Measurements from ENCODE around the gene CRIM1.

The CRIM1 gene

DNA sequence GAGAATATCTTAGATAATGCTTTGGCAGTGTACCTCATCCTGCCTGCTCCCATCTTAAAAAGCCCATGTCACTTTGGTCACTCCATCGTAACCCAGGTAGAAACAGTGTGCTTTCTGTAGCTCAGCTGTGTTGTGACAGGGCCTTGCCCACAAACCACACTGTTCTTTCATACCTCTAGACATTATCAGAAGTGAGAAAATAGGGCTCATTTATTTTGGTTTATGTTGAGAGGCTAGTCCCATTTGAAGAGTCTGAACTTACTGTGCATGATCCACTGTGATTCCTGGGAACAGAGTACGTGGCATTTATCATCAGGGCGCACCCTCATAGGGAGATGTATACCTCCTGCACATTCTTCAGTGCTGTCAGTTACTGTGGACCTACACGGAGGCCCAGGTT lies 172.7 kb downstream of the CRIM1 start:
- Histone ChIP-seq H3K4me1 (ENCODE audit: low read length) (peaks cover 21% of the 10 kb centered on the region), H3K79me2 (ENCODE audit: low read length) (no peaks in the 10 kb centered on the region), H3K36me3 (replicated peaks; ENCODE audit: insufficient read depth, low read length) (no peaks in the 10 kb centered on the region), H3K9ac (ENCODE audit: low read length) (no peak overlapping the region), H3K4me2 (ENCODE audit: low read depth, low read length) (peak overlapping the region; percentile 55), H3K4me3 (ENCODE audit: low read length) (0 out of 2 replicates have a peak overlapping the region, but pooled peaks have one; percentile 11), H2AFZ (ENCODE audit: low read length) (no peak overlapping the region), H3F3A (ENCODE audit: insufficient read depth, low read length) (peaks cover 6% of the 10 kb centered on the region; the same call in 1 of the 2 replicates), H4K20me1 (ENCODE audit: insufficient read depth, low read length) (no peaks in the 10 kb centered on the region), H3K9me3 (replicated peaks; ENCODE audit: insufficient read depth, low read length) (no peaks in the 10 kb centered on the region), H3K27me3 (replicated peaks; ENCODE audit: insufficient read depth, low read length) (no peaks in the 10 kb centered on the region), H3K27ac (ENCODE audit: low read length) (peak overlapping the region; percentile 17; the same call in 1 of the 2 replicates), H3K9me2 (replicated peaks; ENCODE audit: insufficient read depth, low read length) (no peaks in the 10 kb centered on the region)
- TF ChIP-seq EZH2 (optimal IDR thresholded peaks at IDR 0.05; ENCODE audit: low read depth, low read length) = no peak
- no peak for TF ChIP-seq CTCF (IDR thresholded peaks at IDR 0.05; ENCODE audit: low read length)
- TF ChIP-seq EZH2phosphoT487 (IDR thresholded peaks at IDR 0.05; ENCODE audit: low read length) = no peak
- peak; percentile 52 for DNase-seq

DNA sequence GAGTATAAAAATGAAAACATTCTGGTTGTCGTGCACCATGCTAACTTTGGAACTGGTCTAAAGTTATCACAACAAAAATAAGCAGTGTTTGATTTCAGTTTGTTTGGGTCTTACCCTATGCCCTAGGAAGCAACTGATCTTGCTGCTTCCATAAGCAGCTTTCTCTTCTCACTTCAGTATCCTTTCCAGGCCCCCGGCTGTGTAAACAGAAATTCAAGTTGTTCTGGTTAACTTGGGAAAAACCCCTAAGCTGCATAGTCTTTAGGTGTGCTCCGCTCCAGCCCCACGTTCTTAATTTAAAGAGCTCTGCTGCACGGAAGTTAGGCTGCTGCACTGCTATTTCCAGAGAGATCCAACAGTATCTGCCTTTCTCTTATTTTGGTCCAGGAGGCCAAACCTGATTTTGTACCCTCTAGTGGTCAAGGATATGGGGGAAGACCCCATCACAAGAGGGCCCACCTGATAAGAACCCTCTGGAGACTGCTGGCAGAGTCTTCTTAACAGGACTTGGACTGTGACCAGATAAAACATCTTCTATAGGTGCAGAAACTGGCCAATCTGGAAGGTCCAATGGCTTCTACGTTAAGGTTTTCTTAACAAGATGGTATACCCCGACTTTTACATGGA lies 173.3 kb downstream of the CRIM1 start:
- H3K79me2 ChIP-seq (ENCODE audit: low read length) = no peaks in the 10 kb centered on the region
- no peaks in the 10 kb centered on the region for H3K36me3 ChIP-seq (replicated peaks; ENCODE audit: insufficient read depth, low read length)
- H3K27ac ChIP-seq (ENCODE audit: low read length) = peak overlapping the region; percentile 17; the same call in 1 of the 2 replicates
- peaks cover 21% of the 10 kb centered on the region for H3K4me1 ChIP-seq (ENCODE audit: low read length)
- peak overlapping the region; percentile 55 for H3K4me2 ChIP-seq (ENCODE audit: low read depth, low read length)
- H3F3A ChIP-seq (ENCODE audit: insufficient read depth, low read length) = peaks cover 6% of the 10 kb centered on the region; the same call in 1 of the 2 replicates
- no peaks in the 10 kb centered on the region for H3K9me3 ChIP-seq (replicated peaks; ENCODE audit: insufficient read depth, low read length)
- no peak overlapping the region for H3K9ac ChIP-seq (ENCODE audit: low read length)
- no peaks in the 10 kb centered on the region for H3K27me3 ChIP-seq (replicated peaks; ENCODE audit: insufficient read depth, low read length)
- no peak for DNase-seq
- TF ChIP-seq EZH2phosphoT487 (IDR thresholded peaks at IDR 0.05; ENCODE audit: low read length) (no peak), CTCF (IDR thresholded peaks at IDR 0.05; ENCODE audit: low read length) (no peak), EZH2 (optimal IDR thresholded peaks at IDR 0.05; ENCODE audit: low read depth, low read length) (no peak)
- H2AFZ ChIP-seq (ENCODE audit: low read length) = no peak overlapping the region
- 0 out of 2 replicates have a peak overlapping the region, but pooled peaks have one; percentile 11 for H3K4me3 ChIP-seq (ENCODE audit: low read length)
- no peaks in the 10 kb centered on the region for H4K20me1 ChIP-seq (ENCODE audit: insufficient read depth, low read length)
- no peaks in the 10 kb centered on the region for H3K9me2 ChIP-seq (replicated peaks; ENCODE audit: insufficient read depth, low read length)

DNA sequence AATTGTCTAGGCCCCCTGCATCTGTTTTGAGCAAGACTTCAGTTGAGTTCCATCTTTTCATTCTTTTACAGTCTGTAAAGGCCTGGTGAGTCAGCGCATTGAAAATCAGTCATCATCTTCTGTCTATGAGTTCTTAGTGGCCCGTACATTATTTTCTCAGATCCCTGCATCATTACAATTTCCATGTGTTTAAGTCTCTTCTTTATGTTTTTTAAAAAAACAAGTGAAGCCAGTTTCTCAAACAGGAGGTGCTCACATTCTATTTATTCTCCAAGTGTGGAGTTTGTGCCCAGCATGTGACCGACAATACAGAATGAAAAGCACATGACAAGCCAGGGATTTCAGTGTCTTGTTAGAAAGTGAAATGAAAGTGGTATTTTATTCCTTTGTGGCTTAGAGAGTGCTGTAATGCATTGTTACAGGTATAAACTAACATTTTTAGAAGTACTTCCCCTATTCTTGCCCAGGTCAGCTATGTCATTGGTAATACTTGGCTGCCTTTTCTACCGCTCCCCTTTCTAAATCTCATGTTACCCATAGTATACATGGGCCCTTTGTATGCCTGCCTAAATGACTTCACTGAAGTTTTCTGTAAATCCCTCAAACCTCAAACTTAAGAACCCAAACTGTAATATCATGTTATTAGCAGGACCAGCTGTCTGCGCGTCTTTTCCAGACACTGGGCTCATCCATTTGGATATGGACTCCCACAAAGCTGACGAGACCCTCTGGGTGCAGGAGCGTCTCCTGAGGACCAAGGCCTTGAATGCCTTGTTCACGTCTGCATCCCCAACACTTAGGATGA lies 174.8 kb downstream of the CRIM1 start:
- H3K4me3 ChIP-seq (ENCODE audit: low read length) = no peak overlapping the region
- H3K9ac ChIP-seq (ENCODE audit: low read length) = no peak overlapping the region
- no peaks in the 10 kb centered on the region for H3K36me3 ChIP-seq (replicated peaks; ENCODE audit: insufficient read depth, low read length)
- no peak for DNase-seq
- no peak overlapping the region for H3K27ac ChIP-seq (ENCODE audit: low read length)
- no peak overlapping the region for H3K4me2 ChIP-seq (ENCODE audit: low read depth, low read length)
- no peak overlapping the region for H2AFZ ChIP-seq (ENCODE audit: low read length)
- no peaks in the 10 kb centered on the region for H3K9me3 ChIP-seq (replicated peaks; ENCODE audit: insufficient read depth, low read length)
- no peaks in the 10 kb centered on the region for H3K79me2 ChIP-seq (ENCODE audit: low read length)
- H3K27me3 ChIP-seq (replicated peaks; ENCODE audit: insufficient read depth, low read length) = no peaks in the 10 kb centered on the region
- TF ChIP-seq EZH2phosphoT487 (IDR thresholded peaks at IDR 0.05; ENCODE audit: low read length) (no peak), CTCF (IDR thresholded peaks at IDR 0.05; ENCODE audit: low read length) (no peak), EZH2 (optimal IDR thresholded peaks at IDR 0.05; ENCODE audit: low read depth, low read length) (no peak)
- H3K4me1 ChIP-seq (ENCODE audit: low read length) = peaks cover 21% of the 10 kb centered on the region
- H4K20me1 ChIP-seq (ENCODE audit: insufficient read depth, low read length) = no peaks in the 10 kb centered on the region
- H3K9me2 ChIP-seq (replicated peaks; ENCODE audit: insufficient read depth, low read length) = no peaks in the 10 kb centered on the region
- H3F3A ChIP-seq (ENCODE audit: insufficient read depth, low read length) = peaks cover 6% of the 10 kb centered on the region; the same call in 1 of the 2 replicates
